Measurements from ENCODE around the gene CCDC192. TPM values are rescaled to one million over a fixed set of nuclear protein-coding genes. Genes with fewer than 3 reads are reported as not detected.

The CCDC192 gene
- total and polyA plus RNA-seq, 2 of the 4 experiments (the other 2 are of a cell fraction), result not detected

- WGBS, 2 experiments (ENCODE audit: extremely low coverage in 2 of 2, insufficient read length in 1 of 2), result 89% methylated on average over 3 of the region's 5 CpGs; no CpG with 5 or more reads in 1 of the 2 experiments
- Histone ChIP-seq H2AK5ac (ENCODE audit: low read depth, low read length) (no peak overlapping the region), H3K36me3 (ENCODE audit: control insufficient read depth, insufficient read depth, low read length) (no peaks in the 10 kb centered on the region), H3K4me1 (ENCODE audit: control insufficient read depth, insufficient read depth, low read length) (peaks cover 2% of the 10 kb centered on the region), H2BK20ac (ENCODE audit: low read depth, low read length) (no peak overlapping the region), H2BK15ac (ENCODE audit: low read depth, low read length) (no peak overlapping the region), H3K9me3 (ENCODE audit: control insufficient read depth, insufficient read depth, low read length) (no peaks in the 10 kb centered on the region), H3K27me3 (ENCODE audit: control insufficient read depth, insufficient read depth, low read length) (peaks cover 2% of the 10 kb centered on the region; the same call in 1 of the 2 replicates), H3K4me2 (ENCODE audit: low read depth, low read length) (no peak overlapping the region), H3K79me1 (ENCODE audit: low read depth in 1 of 2, low read length in 2 of 2) (no peaks in the 10 kb centered on the region), H2BK120ac (ENCODE audit: low read depth, low read length) (no peak overlapping the region), H2AFZ (replicated peaks; ENCODE audit: low read length, poor library complexity) (no peak overlapping the region), H2AK9ac (replicated peaks; ENCODE audit: low read depth, low read length, poor library complexity) (no peak overlapping the region), H3K4me3 (ENCODE audit: insufficient read depth, low read depth, low read length) (no peak overlapping the region), H3K4ac (ENCODE audit: low read depth, low read length) (no peak overlapping the region), H3K23ac (ENCODE audit: low read depth, low read length) (no peak overlapping the region), H3K56ac (ENCODE audit: extremely low read depth, insufficient read depth, low read length) (no peak overlapping the region), H3K18ac (ENCODE audit: low read depth, low read length) (no peak overlapping the region), H4K5ac (ENCODE audit: low read depth, low read length) (no peak overlapping the region), H3K9me1 (ENCODE audit: insufficient read depth, low read length) (no peaks in the 10 kb centered on the region; the same call in 1 of the 2 replicates), H2BK5ac (ENCODE audit: low read depth, low read length, poor library complexity, severe bottlenecking) (no peak overlapping the region), H3K9ac (ENCODE audit: low read depth, low read length) (no peak overlapping the region), H4K20me1 (ENCODE audit: insufficient read depth, low read length) (no peaks in the 10 kb centered on the region), H4K8ac (ENCODE audit: low read depth in 2 of 2, low read length in 2 of 2) (no peak overlapping the region), H3K14ac (replicated peaks; ENCODE audit: low read depth, low read length) (no peak overlapping the region), H4K91ac (ENCODE audit: insufficient read depth, low read depth, low read length) (no peak overlapping the region), H3K27ac (ENCODE audit: insufficient read depth, low read length) (no peak overlapping the region)
- intact Hi-C loops (cut with micrococcal nuclease) (no loop called here), in situ Hi-C loops (cut with MboI; ENCODE audit: low sequenced_read_pairs) (no loop called here), dilution Hi-C loops (cut with HindIII; ENCODE audit: low sequenced_read_pairs, unreplicated experiment) (no loop called here)
- DNase-seq, result no peak
- no peak for TF ChIP-seq CHD1 (IDR thresholded peaks at IDR 0.05; ENCODE audit: low read depth, low read length)
- no peak for TF ChIP-seq MAFK (IDR thresholded peaks at IDR 0.05; ENCODE audit: low read depth, low read length)
- TF ChIP-seq CEBPB (IDR thresholded peaks at IDR 0.05; ENCODE audit: low read depth, low read length), result no peak
- TF ChIP-seq CTCF (conservative IDR thresholded peaks at IDR 0.05; ENCODE audit: low read depth, low read length), result no peak
- TF ChIP-seq POLR2A (IDR thresholded peaks at IDR 0.05; ENCODE audit: low read depth, low read length), result no peak
- no peak for TF ChIP-seq FOS (IDR thresholded peaks at IDR 0.05; ENCODE audit: low read depth, low read length)
- ChIA-PET POLR2A (ENCODE audit: unreplicated experiment) (no interaction called here), CTCF (no interaction called here)
- no TSS peak for BruUV-seq (replicated peaks)
- ATAC-seq (ENCODE audit: low read depth), result no peak
Measured at GRCh38 chr5:127664093-127664492, 39.1 kb upstream of the CCDC192 start.

Data from IMR-90 (cell line).